H9 (cell line): Measurements from ENCODE around the gene VSTM2L. TPM values are rescaled to one million over a fixed set of nuclear protein-coding genes. Genes with fewer than 3 reads are reported as not detected.

Experiments used
- DNase-seq: peaks from one replicate; pipeline ENCODE4 v3.0.0-alpha.2; 2017
- H2AFZ ChIP-seq: one replicate; pipeline ENCODE4 v1.6.1; 2013; ENCODE audit warnings: mild to moderate bottlenecking, low read length, control low read depth, moderate library complexity
- H2AK5ac ChIP-seq: 2 replicates; pipeline ENCODE4 v1.6.1; 2013; ENCODE audit warnings: low read length, control low read depth, mixed read lengths; ENCODE audit not compliant: insufficient read length
- H2BK120ac ChIP-seq: one replicate; pipeline ENCODE4 v1.6.1; 2013; ENCODE audit warnings: low read depth, mild to moderate bottlenecking, low read length, control low read depth, inconsistent platforms; ENCODE audit not compliant: poor library complexity, severe bottlenecking
- H2BK12ac ChIP-seq: 2 replicates; pipeline ENCODE4 v1.6.1; 2013; ENCODE audit warnings: low read length, control low read depth, mixed read lengths, low read depth; ENCODE audit not compliant: insufficient read length
- H2BK15ac ChIP-seq: 2 replicates; pipeline ENCODE4 v1.6.1; 2013; ENCODE audit warnings: low read depth, low read length, control low read depth
- H2BK20ac ChIP-seq: one replicate; pipeline ENCODE4 v1.6.1; 2013; ENCODE audit warnings: low read depth, mild to moderate bottlenecking, low read length, control low read depth, inconsistent platforms; ENCODE audit not compliant: poor library complexity, severe bottlenecking
- H2BK5ac ChIP-seq: 2 replicates; pipeline ENCODE4 v1.6.1; 2013; ENCODE audit warnings: low read length, control low read depth, mixed read lengths; ENCODE audit not compliant: insufficient read length
- H3K14ac ChIP-seq: 2 replicates; pipeline ENCODE4 v1.6.1; 2013; ENCODE audit warnings: low read length, control low read depth; ENCODE audit not compliant: insufficient read depth
- H3K18ac ChIP-seq: 2 replicates; pipeline ENCODE4 v1.6.1; 2013; ENCODE audit warnings: low read depth, mild to moderate bottlenecking, mixed read lengths, low read length, control low read depth; ENCODE audit not compliant: insufficient read length
- H3K23ac ChIP-seq: 2 replicates; pipeline ENCODE4 v1.6.1; 2013; ENCODE audit warnings: low read length, control low read depth, mixed read lengths, low read depth; ENCODE audit not compliant: insufficient read length
- H3K23me2 ChIP-seq: 2 replicates; pipeline ENCODE4 v1.6.1; 2013; ENCODE audit warnings: low read depth, mild to moderate bottlenecking, mixed read lengths, low read length, control low read depth; ENCODE audit not compliant: insufficient read length, poor library complexity, severe bottlenecking
- H3K27ac ChIP-seq: 2 replicates; pipeline ENCODE4 v1.5.1; 2013; ENCODE audit warnings: low read length, control low read depth, mixed read lengths, low read depth; ENCODE audit not compliant: insufficient read length
- H3K27me3 ChIP-seq: 2 replicates; pipeline ENCODE4 v1.6.1; 2013; ENCODE audit warnings: low read length, control low read depth, inconsistent platforms; ENCODE audit not compliant: insufficient read depth
- H3K4ac ChIP-seq: 2 replicates; pipeline ENCODE4 v1.6.1; 2013; ENCODE audit warnings: low read depth, mild to moderate bottlenecking, control low read depth, inconsistent platforms, low read length, moderate library complexity
- H3K4me1 ChIP-seq: 2 replicates; pipeline ENCODE4 v1.6.1; 2013; ENCODE audit warnings: low read length, control low read depth, inconsistent platforms; ENCODE audit not compliant: insufficient read depth
- H3K4me2 ChIP-seq: 2 replicates; pipeline ENCODE4 v1.6.1; 2013; ENCODE audit warnings: low read length, control low read depth, mixed read lengths; ENCODE audit not compliant: insufficient read length, insufficient read depth
- H3K56ac ChIP-seq: 2 replicates; pipeline ENCODE4 v1.6.1; 2013; ENCODE audit warnings: low read depth, mild to moderate bottlenecking, mixed read lengths, low read length, control low read depth; ENCODE audit not compliant: insufficient read length
- H3K79me1 ChIP-seq: 2 replicates; pipeline ENCODE4 v1.6.1; 2013; ENCODE audit warnings: low read depth, mild to moderate bottlenecking, moderate library complexity, low read length, control low read depth, inconsistent platforms; ENCODE audit not compliant: insufficient read depth, poor library complexity, severe bottlenecking
- H3K79me2 ChIP-seq: 2 replicates; pipeline ENCODE4 v1.6.1; 2013; ENCODE audit warnings: low read length, control low read depth, inconsistent platforms; ENCODE audit not compliant: insufficient read depth
- H3K9ac ChIP-seq: 2 replicates; pipeline ENCODE4 v1.6.1; 2013; ENCODE audit warnings: low read length, control low read depth, mixed read lengths; ENCODE audit not compliant: insufficient read length; ENCODE audit errors: extremely low read depth
- H3K9me3 ChIP-seq: one replicate; pipeline ENCODE4 v1.6.1; 2013; ENCODE audit warnings: low read depth, low read length, inconsistent platforms; ENCODE audit not compliant: control insufficient read depth
- H3T11ph ChIP-seq: one replicate; pipeline ENCODE4 v1.6.1; 2013; ENCODE audit warnings: mild to moderate bottlenecking, low read length, control low read depth, inconsistent platforms
- H4K20me1 ChIP-seq: one replicate; pipeline ENCODE4 v1.6.1; 2013; ENCODE audit not compliant: control insufficient read depth, insufficient read length, insufficient read depth
- H4K5ac ChIP-seq: 2 replicates; pipeline ENCODE4 v1.6.1; 2013; ENCODE audit warnings: low read depth, mild to moderate bottlenecking, mixed read lengths, low read length, control low read depth; ENCODE audit not compliant: insufficient read length
- H4K8ac ChIP-seq: replicated peaks from 2 replicates; pipeline ENCODE4 v1.6.1; 2013; ENCODE audit warnings: low read length, control low read depth, mixed read lengths, low read depth; ENCODE audit not compliant: insufficient read length
- H4K91ac ChIP-seq: 2 replicates; pipeline ENCODE4 v1.6.1; 2013; ENCODE audit warnings: low read depth, mild to moderate bottlenecking, moderate library complexity, mixed read lengths, low read length, control low read depth; ENCODE audit not compliant: insufficient read length
- H3K27ac Mint-ChIP-seq, 3 experiments: 2 replicates in 2 of 3; 3 replicates in 1 of 3; pipeline ENCODE4 v1.8.0; 2020 to 2021; ENCODE audit warnings: mixed read lengths in 3 of 3, mild to moderate bottlenecking in 1 of 3, moderate library complexity in 1 of 3
- H3K27me3 Mint-ChIP-seq: 2 replicates; pipeline ENCODE4 v1.8.0; 2021; ENCODE audit warnings: low read depth, mild to moderate bottlenecking, moderate library complexity, mixed read lengths
- H3K36me3 Mint-ChIP-seq, 3 experiments: 2 replicates in 2 of 3; 3 replicates in 1 of 3; pipeline ENCODE4 v1.8.0; 2020 to 2021; ENCODE audit warnings: low read depth in 3 of 3, mixed read lengths in 3 of 3; ENCODE audit not compliant: insufficient read depth in 1 of 3
- H3K4me1 Mint-ChIP-seq, 2 experiments: 2 replicates each; pipeline ENCODE4 v1.8.0; 2020; ENCODE audit warnings: mixed read lengths in 2 of 2
- H3K4me3 Mint-ChIP-seq, 2 experiments: 2 replicates in 1 of 2; 3 replicates in 1 of 2; pipeline ENCODE4 v1.8.0; 2020 to 2021; ENCODE audit warnings: mild to moderate bottlenecking in 2 of 2, mixed read lengths in 2 of 2, moderate library complexity in 1 of 2
- H3K9me3 Mint-ChIP-seq, 2 experiments: 2 replicates in 1 of 2; 3 replicates in 1 of 2; pipeline ENCODE4 v1.8.0; 2020; ENCODE audit warnings: mild to moderate bottlenecking in 2 of 2, mixed read lengths in 2 of 2, moderate library complexity in 1 of 2
- CTCF ChIP-seq: fragments of 200-600 bp; sonication (generic); conservative IDR thresholded peaks from 3 replicates; pipeline ENCODE4 v1.8.0; 2021; ENCODE audit warnings: antibody characterized with exemption, mild to moderate bottlenecking
- WGBS: extraction: QIAGEN DNeasy Blood & Tissue Kit; methylation state at CpG from one replicate; pipeline ENCODE4 v1.1.7; 2013; ENCODE audit warnings: missing lambda C conversion rate, low lambda C conversion rate, mixed read lengths; ENCODE audit not compliant: insufficient read length; ENCODE audit errors: extremely low coverage; 5-methylcytosine and 5-hydroxymethylcytosine counted together
- total RNA-seq: library from RNA; stranded (reverse); gene quantifications from 2 replicates; pipeline ENCODE4 v1.2.1, GENCODE V29; 2021

VSTM2L gene
- total RNA-seq, 1 experiment from 2014 or later: 2.1 TPM

DNA sequence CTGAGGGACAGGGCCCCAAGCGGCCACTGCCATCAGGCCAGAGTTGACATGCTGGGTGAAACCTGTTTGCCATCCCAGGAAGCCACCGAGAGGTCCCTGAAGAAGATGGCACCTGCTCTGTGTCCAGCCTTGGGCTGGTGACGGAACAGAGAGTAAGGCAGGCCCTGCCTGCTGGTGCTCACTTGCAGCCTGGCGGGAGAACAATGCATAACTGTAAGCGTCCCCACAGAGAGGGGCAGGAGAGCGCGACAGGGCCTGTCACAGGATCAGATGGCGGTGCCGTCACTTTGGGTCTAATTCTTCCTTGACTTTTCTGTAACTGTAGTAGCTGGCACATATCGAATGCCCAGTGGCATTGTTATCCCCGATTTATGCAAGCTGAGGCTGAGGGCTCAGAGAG, 29.0 kb upstream of the VSTM2L start:
- H3K79me2 ChIP-seq: no peaks in the 10 kb centered on the region
- no peak overlapping the region for H3K56ac ChIP-seq
- Mint-ChIP-seq H3K9me3 (no peaks in the 10 kb centered on the region), H3K4me3 (no peak overlapping the region), H3K36me3 (peaks cover 8 to 23% (median 16%) of the 10 kb centered on the region in 3 experiments; a peak in 5 of 7 replicates), H3K4me1 (peaks cover 17 to 27% of the 10 kb centered on the region in 2 experiments), H3K27ac (no peak overlapping the region), H3K27me3 (no peaks in the 10 kb centered on the region; the same call in none of the 2 replicates)
- H3K18ac ChIP-seq: no peak overlapping the region
- H2AK5ac ChIP-seq: no peak overlapping the region
- no peak for TF ChIP-seq CTCF
- no peak overlapping the region for H3T11ph ChIP-seq
- H3K9ac ChIP-seq: no peak overlapping the region
- no peaks in the 10 kb centered on the region for H3K9me3 ChIP-seq
- H3K27ac ChIP-seq: no peak overlapping the region
- H3K4ac ChIP-seq: no peak overlapping the region
- peaks cover 5% of the 10 kb centered on the region; the same call in 1 of the 2 replicates for H3K4me1 ChIP-seq
- no peaks in the 10 kb centered on the region for H3K27me3 ChIP-seq
- H3K4me2 ChIP-seq: no peak overlapping the region
- H2BK15ac ChIP-seq: no peak overlapping the region
- no peak for DNase-seq
- no peak overlapping the region for H2BK120ac ChIP-seq
- no CpG with 5 or more reads among the region's 11 CpGs for WGBS
- H4K91ac ChIP-seq: no peak overlapping the region
- H2AFZ ChIP-seq: no peak overlapping the region
- H3K14ac ChIP-seq: no peak overlapping the region
- no peak overlapping the region for H3K23ac ChIP-seq
- no peak overlapping the region for H2BK5ac ChIP-seq
- peaks cover 3% of the 10 kb centered on the region for H4K20me1 ChIP-seq
- H2BK12ac ChIP-seq: no peak overlapping the region
- no peak overlapping the region for H4K5ac ChIP-seq
- no peak overlapping the region for H2BK20ac ChIP-seq
- H4K8ac ChIP-seq: no peak overlapping the region
- no peaks in the 10 kb centered on the region for H3K79me1 ChIP-seq
- no peaks in the 10 kb centered on the region for H3K23me2 ChIP-seq
